Epithelial cell of umbilical artery (primary cell): Measurements from ENCODE around the gene RBM4. TPM values are rescaled to one million over a fixed set of nuclear protein-coding genes. Genes with fewer than 3 reads are reported as not detected.

Source experiments
- total RNA-seq: library from RNA; depleted of rRNA; stranded (reverse); fragments of >200 nt; gene quantifications from 2 replicates; pipeline ENCODE4 v1.2.3, GENCODE V29; 2014

RBM4 gene
- 118 and 149 TPM in 2 replicates for total RNA-seq

GRCh38 chr11:66638177-66639065 is at the start of gene RBM4:
Gene RBM4, plus strand, starts transcription at chr11:66638703. Its CDS starts 1,009 bp downstream, at chr11:66639712.

DNA sequence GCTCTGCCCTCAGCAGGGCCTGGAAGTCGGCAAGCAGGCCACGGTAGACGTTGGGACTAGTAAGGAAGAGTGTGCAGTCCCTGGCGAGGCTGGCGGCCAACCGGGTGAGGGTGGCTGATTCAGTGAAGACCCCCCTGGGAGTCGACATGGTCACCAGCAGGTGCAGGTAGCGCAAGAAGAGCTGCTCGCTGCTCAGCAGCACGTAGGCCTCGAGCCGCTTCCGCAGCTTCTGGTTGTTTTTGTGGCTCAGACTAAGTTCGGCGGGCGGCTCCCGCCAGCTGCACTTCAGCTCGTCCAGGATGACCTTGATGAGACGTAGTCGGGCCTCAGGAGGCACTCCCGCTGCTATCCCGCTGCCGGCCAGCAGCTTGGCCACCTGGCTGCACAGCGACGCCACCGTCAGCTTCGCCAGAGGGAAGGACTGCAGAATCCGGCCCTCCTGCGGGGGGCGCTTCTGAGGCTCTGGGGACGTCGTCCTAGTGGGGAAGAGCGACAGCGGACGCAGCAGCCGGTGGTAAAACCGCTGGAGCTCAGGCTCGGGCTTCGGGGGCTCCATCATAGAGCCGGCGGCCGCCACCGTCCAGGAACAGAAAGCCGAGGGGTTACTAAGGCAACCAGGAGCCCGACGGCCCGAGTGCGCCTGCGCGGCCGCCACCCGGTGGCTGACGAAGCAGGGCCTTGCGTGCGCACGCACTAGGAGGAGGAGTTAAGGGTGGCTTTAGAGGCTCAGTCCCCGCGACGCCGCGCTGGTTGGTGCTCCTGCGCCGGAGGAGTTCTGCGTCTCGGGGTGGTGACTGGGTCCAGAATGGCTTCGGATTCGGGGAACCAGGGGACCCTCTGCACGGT is 45.8 kb upstream of the RBM4 start, which contains the start of the genes CCDC87 and CCS:
TSS of gene CCDC87 (minus strand) at position 607 of the 846 bp plus-strand sequence. CDS start at position 559, 48 bp downstream.
TSS of gene CCS (plus strand) at position 729 of the 846 bp plus-strand sequence. CDS start at position 806, 77 bp downstream.

DNA sequence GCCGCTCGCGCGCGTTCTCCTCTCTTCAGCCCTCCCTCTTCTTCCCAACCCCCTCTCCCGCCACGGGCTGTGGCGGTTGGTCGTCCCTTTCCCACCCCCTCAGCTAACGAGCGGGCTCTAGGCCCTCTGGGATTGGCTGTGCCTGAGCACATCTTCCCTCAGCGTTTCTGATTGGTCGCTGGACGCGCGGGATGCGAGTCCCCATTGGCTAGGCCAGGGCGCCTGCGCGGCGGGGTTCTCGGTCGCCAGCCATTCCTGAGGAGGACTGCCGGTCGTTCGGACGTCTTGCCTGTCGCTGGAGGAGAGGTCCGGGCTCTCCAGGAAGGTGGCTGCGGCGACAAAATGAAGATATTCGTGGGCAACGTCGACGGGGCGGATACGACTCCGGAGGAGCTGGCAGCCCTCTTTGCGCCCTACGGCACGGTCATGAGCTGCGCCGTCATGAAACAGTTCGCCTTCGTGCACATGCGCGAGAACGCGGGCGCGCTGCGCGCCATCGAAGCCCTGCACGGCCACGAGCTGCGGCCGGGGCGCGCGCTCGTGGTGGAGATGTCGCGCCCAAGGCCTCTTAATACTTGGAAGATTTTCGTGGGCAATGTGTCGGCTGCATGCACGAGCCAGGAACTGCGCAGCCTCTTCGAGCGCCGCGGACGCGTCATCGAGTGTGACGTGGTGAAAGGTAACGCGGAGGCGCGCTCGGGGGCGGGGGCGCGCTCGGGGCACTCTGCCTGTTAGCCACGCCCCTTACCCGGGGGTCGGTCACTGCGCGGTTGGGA is 21.9 kb upstream of the RBM4 start, which contains the start of gene RBM14:
TSS of gene RBM14 (plus strand) at position 252 of the 776 bp plus-strand sequence. CDS start at position 343, 91 bp downstream.

GRCh38 chr11:66677599-66678375 is 39.3 kb downstream of the RBM4 start, which contains the start of gene RBM4B:
Gene RBM4B, minus strand, starts transcription at chr11:66677887. Its CDS starts 808 bp downstream, at chr11:66677079.

Other genes with a start within 250 kb of the RBM4 start
- not detected in 2 replicates for gene NPAS4, start 217.7 kb upstream of the RBM4 start, total RNA-seq
- gene MRPL11, start 199.9 kb upstream of the RBM4 start, total RNA-seq = 55.9 and 81.8 TPM in 2 replicates
- 2.9 and 3.2 TPM in 2 replicates for gene PELI3, start 171.8 kb upstream of the RBM4 start, total RNA-seq
- 50.8 and 58.8 TPM in 2 replicates for gene DPP3, start 158.3 kb upstream of the RBM4 start, total RNA-seq
- gene BBS1, start 128.1 kb upstream of the RBM4 start, total RNA-seq = 17.9 and 23.4 TPM in 2 replicates
- gene ZDHHC24, start 92.7 kb upstream of the RBM4 start, total RNA-seq = 16.7 and 18.8 TPM in 2 replicates
- gene ACTN3, start 91.8 kb upstream of the RBM4 start, total RNA-seq = under 0.01 and 0.30 TPM in 2 replicates
- gene CTSF, start 70.1 kb upstream of the RBM4 start, total RNA-seq = 13.3 and 17.2 TPM in 2 replicates
- gene CCDC87, start 45.6 kb upstream of the RBM4 start, total RNA-seq = under 0.01 and 0.15 TPM in 2 replicates
- gene CCS, start 45.5 kb upstream of the RBM4 start, total RNA-seq = 46.4 and 49.2 TPM in 2 replicates
- 16.6 and 41.8 TPM in 2 replicates for gene RBM14, start 22.1 kb upstream of the RBM4 start, total RNA-seq
- gene RBM4B, start 39.2 kb downstream of the RBM4 start, total RNA-seq = 15.3 and 22.9 TPM in 2 replicates
- 26.3 and 38.3 TPM in 2 replicates for gene SPTBN2, start 90.5 kb downstream of the RBM4 start, total RNA-seq
- 12.2 and 14.0 TPM in 2 replicates for gene RCE1, start 204.7 kb downstream of the RBM4 start, total RNA-seq
- 15.0 and 19.8 TPM in 2 replicates for gene LRFN4, start 218.4 kb downstream of the RBM4 start, total RNA-seq